Measurements from ENCODE around the gene CDNF.

DNA sequence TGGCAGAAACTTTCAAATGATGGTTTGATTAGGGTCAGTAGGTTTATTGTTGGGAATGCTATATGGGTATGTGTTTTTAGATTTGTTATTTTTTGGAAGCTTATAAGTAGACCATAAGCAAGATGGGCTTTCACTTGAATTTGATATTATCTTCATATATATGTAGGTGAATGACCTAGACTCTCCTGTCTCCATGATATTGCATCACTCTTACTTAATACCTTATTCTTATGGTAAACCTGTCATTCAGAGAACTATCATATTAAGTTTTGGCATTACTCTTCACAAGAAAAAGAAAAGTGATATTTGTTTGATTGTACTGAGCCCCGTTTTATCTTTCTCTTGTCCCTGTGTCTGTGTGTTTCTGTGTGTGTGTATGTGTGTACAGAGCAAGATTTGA lies 17.6 kb upstream of the CDNF start:
- TF ChIP-seq POLR2AphosphoS5 (IDR thresholded peaks at IDR 0.05; ENCODE audit: low read depth, low read length) (no peak), FOXP2 (optimal IDR thresholded peaks at IDR 0.05; ENCODE audit: borderline replicate concordance, extremely low read depth, extremely low read length, insufficient read depth) (no peak), TAF1 (IDR thresholded peaks at IDR 0.05; ENCODE audit: borderline replicate concordance, insufficient read depth, low read length) (no peak)
- TF ChIP-seq, protein P1, sequence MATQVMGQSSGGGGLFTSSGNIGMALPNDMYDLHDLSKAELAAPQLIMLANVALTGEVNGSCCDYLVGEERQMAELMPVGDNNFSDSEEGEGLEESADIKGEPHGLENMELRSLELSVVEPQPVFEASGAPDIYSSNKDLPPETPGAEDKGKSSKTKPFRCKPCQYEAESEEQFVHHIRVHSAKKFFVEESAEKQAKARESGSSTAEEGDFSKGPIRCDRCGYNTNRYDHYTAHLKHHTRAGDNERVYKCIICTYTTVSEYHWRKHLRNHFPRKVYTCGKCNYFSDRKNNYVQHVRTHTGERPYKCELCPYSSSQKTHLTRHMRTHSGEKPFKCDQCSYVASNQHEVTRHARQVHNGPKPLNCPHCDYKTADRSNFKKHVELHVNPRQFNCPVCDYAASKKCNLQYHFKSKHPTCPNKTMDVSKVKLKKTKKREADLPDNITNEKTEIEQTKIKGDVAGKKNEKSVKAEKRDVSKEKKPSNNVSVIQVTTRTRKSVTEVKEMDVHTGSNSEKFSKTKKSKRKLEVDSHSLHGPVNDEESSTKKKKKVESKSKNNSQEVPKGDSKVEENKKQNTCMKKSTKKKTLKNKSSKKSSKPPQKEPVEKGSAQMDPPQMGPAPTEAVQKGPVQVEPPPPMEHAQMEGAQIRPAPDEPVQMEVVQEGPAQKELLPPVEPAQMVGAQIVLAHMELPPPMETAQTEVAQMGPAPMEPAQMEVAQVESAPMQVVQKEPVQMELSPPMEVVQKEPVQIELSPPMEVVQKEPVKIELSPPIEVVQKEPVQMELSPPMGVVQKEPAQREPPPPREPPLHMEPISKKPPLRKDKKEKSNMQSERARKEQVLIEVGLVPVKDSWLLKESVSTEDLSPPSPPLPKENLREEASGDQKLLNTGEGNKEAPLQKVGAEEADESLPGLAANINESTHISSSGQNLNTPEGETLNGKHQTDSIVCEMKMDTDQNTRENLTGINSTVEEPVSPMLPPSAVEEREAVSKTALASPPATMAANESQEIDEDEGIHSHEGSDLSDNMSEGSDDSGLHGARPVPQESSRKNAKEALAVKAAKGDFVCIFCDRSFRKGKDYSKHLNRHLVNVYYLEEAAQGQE (IDR thresholded peaks at IDR 0.05; ENCODE audit: insufficient read depth in 1 of 2, low read depth in 2 of 2, low read length in 2 of 2): no peak

Measured in PFSK-1 (cell line).